ENCODE results near the gene SLC35B4.

Gene SLC35B4

GRCh38 chr7:134311807-134312206, 4.9 kb downstream of the SLC35B4 start:
- no peaks in the 10 kb centered on the region for H3K9me3 ChIP-seq (ENCODE audit: insufficient read depth, low read length, severe bottlenecking)
- H3K4me2 ChIP-seq (ENCODE audit: insufficient read depth, low read length): no peak overlapping the region
- H3K9ac ChIP-seq (ENCODE audit: low read depth, low read length): no peak overlapping the region
- no peak overlapping the region for H3K27ac ChIP-seq (ENCODE audit: low read length)
- peaks cover 23% of the 10 kb centered on the region for H3K79me2 ChIP-seq (ENCODE audit: insufficient read depth, low read length)
- H3K27me3 ChIP-seq (ENCODE audit: insufficient read depth, low read length, poor library complexity): no peaks in the 10 kb centered on the region
- peaks cover 14% of the 10 kb centered on the region for H3K4me1 ChIP-seq (ENCODE audit: insufficient read depth, low read length)
- no peak for DNase-seq
- no peaks in the 10 kb centered on the region; the same call in 1 of the 2 replicates for H4K20me1 ChIP-seq (ENCODE audit: insufficient read depth, low read length)
- no peak overlapping the region for H3K4me3 ChIP-seq (ENCODE audit: low read depth in 1 of 2, low read length in 2 of 2)
- no peak overlapping the region for H2AFZ ChIP-seq (ENCODE audit: low read depth, low read length)
- TF ChIP-seq CTCF (IDR thresholded peaks at IDR 0.05; ENCODE audit: borderline replicate concordance, extremely low read depth, low read length, poor library complexity, severe bottlenecking) (no peak), EZH2 (IDR thresholded peaks at IDR 0.05; ENCODE audit: borderline replicate concordance, low read depth, low read length, severe bottlenecking) (no peak)
- no peak for ATAC-seq (ENCODE audit: insufficient read depth, low read depth)
- H3K36me3 ChIP-seq (ENCODE audit: insufficient read depth, low read length): peaks cover 6% of the 10 kb centered on the region; the same call in 1 of the 2 replicates

GRCh38 chr7:134308548-134308947, 8.2 kb downstream of the SLC35B4 start:
- Histone ChIP-seq H3K36me3 (ENCODE audit: insufficient read depth, low read length) (peaks cover 23% of the 10 kb centered on the region), H3K4me3 (ENCODE audit: low read depth in 1 of 2, low read length in 2 of 2) (no peak overlapping the region), H3K9ac (ENCODE audit: low read depth, low read length) (no peak overlapping the region), H4K20me1 (ENCODE audit: insufficient read depth, low read length) (no peaks in the 10 kb centered on the region; the same call in 1 of the 2 replicates), H3K27me3 (ENCODE audit: insufficient read depth, low read length, poor library complexity) (no peaks in the 10 kb centered on the region), H3K27ac (ENCODE audit: low read length) (no peak overlapping the region), H2AFZ (ENCODE audit: low read depth, low read length) (no peak overlapping the region), H3K4me2 (ENCODE audit: insufficient read depth, low read length) (no peak overlapping the region), H3K4me1 (ENCODE audit: insufficient read depth, low read length) (no peaks in the 10 kb centered on the region), H3K79me2 (ENCODE audit: insufficient read depth, low read length) (peaks cover 4% of the 10 kb centered on the region; the same call in 1 of the 2 replicates), H3K9me3 (ENCODE audit: insufficient read depth, low read length, severe bottlenecking) (no peaks in the 10 kb centered on the region)
- DNase-seq (no peak), ATAC-seq (ENCODE audit: insufficient read depth, low read depth) (no peak)
- TF ChIP-seq CTCF (IDR thresholded peaks at IDR 0.05; ENCODE audit: borderline replicate concordance, extremely low read depth, low read length, poor library complexity, severe bottlenecking): no peak
- no peak for TF ChIP-seq EZH2 (IDR thresholded peaks at IDR 0.05; ENCODE audit: borderline replicate concordance, low read depth, low read length, severe bottlenecking)

GRCh38 chr7:134307320-134307719, 9.4 kb downstream of the SLC35B4 start:
- Histone ChIP-seq H3K9ac (ENCODE audit: low read depth, low read length) (no peak overlapping the region), H3K36me3 (ENCODE audit: insufficient read depth, low read length) (peaks cover 29% of the 10 kb centered on the region)
- ATAC-seq (ENCODE audit: insufficient read depth, low read depth): no peak

More at GRCh38 chr7:134307320-134307719, 9.4 kb downstream of the SLC35B4 start:
- Histone ChIP-seq H4K20me1 (ENCODE audit: insufficient read depth, low read length) (no peaks in the 10 kb centered on the region; the same call in 1 of the 2 replicates), H3K27ac (ENCODE audit: low read length) (no peak overlapping the region), H3K9me3 (ENCODE audit: insufficient read depth, low read length, severe bottlenecking) (no peaks in the 10 kb centered on the region), H3K79me2 (ENCODE audit: insufficient read depth, low read length) (peaks cover 4% of the 10 kb centered on the region; the same call in 1 of the 2 replicates), H3K4me2 (ENCODE audit: insufficient read depth, low read length) (no peak overlapping the region), H3K27me3 (ENCODE audit: insufficient read depth, low read length, poor library complexity) (no peaks in the 10 kb centered on the region), H3K4me3 (ENCODE audit: low read depth in 1 of 2, low read length in 2 of 2) (no peak overlapping the region), H2AFZ (ENCODE audit: low read depth, low read length) (no peak overlapping the region), H3K4me1 (ENCODE audit: insufficient read depth, low read length) (no peaks in the 10 kb centered on the region)
- no peak for DNase-seq
- TF ChIP-seq EZH2 (IDR thresholded peaks at IDR 0.05; ENCODE audit: borderline replicate concordance, low read depth, low read length, severe bottlenecking) (no peak), CTCF (IDR thresholded peaks at IDR 0.05; ENCODE audit: borderline replicate concordance, extremely low read depth, low read length, poor library complexity, severe bottlenecking) (no peak)
